ENCODE data around the gene GEMIN4. TPM values are rescaled to one million over a fixed set of nuclear protein-coding genes. Genes with fewer than 3 reads are reported as not detected.

GEMIN4 gene
- total RNA-seq, 2 experiments from 2014 or later: 40.2 to 53.6 TPM

GRCh38 chr17:774313-774584 is 22.2 kb upstream of the GEMIN4 start:
- H3K79me2 ChIP-seq (ENCODE audit: insufficient read depth, low read depth, low read length): peaks cover 5% of the 10 kb centered on the region; the same call in 1 of the 2 replicates
- no peak overlapping the region for H3K27ac ChIP-seq (ENCODE audit: low read depth, low read length, poor library complexity, severe bottlenecking)
- H2AFZ ChIP-seq (ENCODE audit: low read length): no peak overlapping the region
- H3K4me3 ChIP-seq (ENCODE audit: low read depth, low read length, poor library complexity, severe bottlenecking): no peak overlapping the region
- ChIA-PET POLR2A (no interaction called here), CTCF (ENCODE audit: unreplicated experiment) (no interaction called here)
- TF ChIP-seq EZH2phosphoT487 (IDR thresholded peaks at IDR 0.05; ENCODE audit: borderline replicate concordance, low read depth, low read length): no peak
- no peak for TF ChIP-seq CTCF (conservative IDR thresholded peaks at IDR 0.05; ENCODE audit: low read length)
- no peak for DNase-seq (ENCODE audit: low spot score)
- no peaks in the 10 kb centered on the region for H3K9me3 ChIP-seq (ENCODE audit: low read length)
- no peaks in the 10 kb centered on the region for H3K4me1 ChIP-seq (ENCODE audit: insufficient read depth, low read length, poor library complexity, severe bottlenecking)
- no peak overlapping the region for H3K4me2 ChIP-seq (ENCODE audit: low read length)
- H3K9me2 ChIP-seq (ENCODE audit: insufficient read depth, low read length): no peaks in the 10 kb centered on the region
- no peaks in the 10 kb centered on the region for H4K20me1 ChIP-seq (ENCODE audit: insufficient read depth, low read length)
- BruUV-seq (replicated peaks): no TSS peak
- intact Hi-C loops (cut with micrococcal nuclease; ENCODE audit: unreplicated experiment): no loop called here
- H3K36me3 ChIP-seq (ENCODE audit: insufficient read depth, low read length): peaks cover 95% of the 10 kb centered on the region

- ChIA-PET POLR2A (interaction anchor here (0.6 to 0.7 kb wide), 2 partner anchors 8 to 9 kb away, joined by 3 read pairs; partner anchors contain the start of genes GLOD4 and MRM3), CTCF (ENCODE audit: unreplicated experiment) (no interaction called here)
- no peak overlapping the region for H3K4me3 ChIP-seq (ENCODE audit: low read depth, low read length, poor library complexity, severe bottlenecking)
- H3K4me1 ChIP-seq (ENCODE audit: insufficient read depth, low read length, poor library complexity, severe bottlenecking): no peaks in the 10 kb centered on the region
- no TSS peak for BruUV-seq (replicated peaks)
- DNase-seq (ENCODE audit: low spot score): no peak
- TF ChIP-seq EZH2phosphoT487 (IDR thresholded peaks at IDR 0.05; ENCODE audit: borderline replicate concordance, low read depth, low read length) (no peak), CTCF (conservative IDR thresholded peaks at IDR 0.05; ENCODE audit: low read length) (no peak)
- H3K9me2 ChIP-seq (ENCODE audit: insufficient read depth, low read length): no peaks in the 10 kb centered on the region
- no peak overlapping the region for H2AFZ ChIP-seq (ENCODE audit: low read length)
- H3K9me3 ChIP-seq (ENCODE audit: low read length): no peaks in the 10 kb centered on the region
- no peaks in the 10 kb centered on the region for H4K20me1 ChIP-seq (ENCODE audit: insufficient read depth, low read length)
- intact Hi-C loops (cut with micrococcal nuclease; ENCODE audit: unreplicated experiment): no loop called here
- peaks cover 3% of the 10 kb centered on the region; the same call in 1 of the 2 replicates for H3K79me2 ChIP-seq (ENCODE audit: insufficient read depth, low read depth, low read length)
- H3K36me3 ChIP-seq (ENCODE audit: insufficient read depth, low read length): peaks cover 97% of the 10 kb centered on the region
- no peak overlapping the region for H3K4me2 ChIP-seq (ENCODE audit: low read length)
- H3K27ac ChIP-seq (ENCODE audit: low read depth, low read length, poor library complexity, severe bottlenecking): no peak overlapping the region
Measured at GRCh38 chr17:773467-774312, 21.6 kb upstream of the GEMIN4 start.

GRCh38 chr17:773016-773415 is 21.0 kb upstream of the GEMIN4 start:
- CTCF ChIA-PET (ENCODE audit: unreplicated experiment): no interaction called here
- no peak overlapping the region for H3K4me3 ChIP-seq (ENCODE audit: low read depth, low read length, poor library complexity, severe bottlenecking)
- TF ChIP-seq CTCF (conservative IDR thresholded peaks at IDR 0.05; ENCODE audit: low read length) (no peak), EZH2phosphoT487 (IDR thresholded peaks at IDR 0.05; ENCODE audit: borderline replicate concordance, low read depth, low read length) (no peak)

More at GRCh38 chr17:773016-773415, 21.0 kb upstream of the GEMIN4 start:
- intact Hi-C loops (cut with micrococcal nuclease; ENCODE audit: unreplicated experiment): no loop called here
- Histone ChIP-seq H3K4me2 (ENCODE audit: low read length) (no peak overlapping the region), H4K20me1 (ENCODE audit: insufficient read depth, low read length) (no peaks in the 10 kb centered on the region), H3K79me2 (ENCODE audit: insufficient read depth, low read depth, low read length) (no peaks in the 10 kb centered on the region), H3K9me2 (ENCODE audit: insufficient read depth, low read length) (no peaks in the 10 kb centered on the region), H3K27ac (ENCODE audit: low read depth, low read length, poor library complexity, severe bottlenecking) (no peak overlapping the region), H2AFZ (ENCODE audit: low read length) (no peak overlapping the region), H3K36me3 (ENCODE audit: insufficient read depth, low read length) (peaks cover 90% of the 10 kb centered on the region), H3K9me3 (ENCODE audit: low read length) (no peaks in the 10 kb centered on the region), H3K4me1 (ENCODE audit: insufficient read depth, low read length, poor library complexity, severe bottlenecking) (no peaks in the 10 kb centered on the region)
- POLR2A ChIA-PET: no interaction called here
- DNase-seq (ENCODE audit: low spot score): no peak
- no TSS peak for BruUV-seq (replicated peaks)
